ENCODE results near the gene EPM2A. TPM values are rescaled to one million over a fixed set of nuclear protein-coding genes. Genes with fewer than 3 reads are reported as not detected.

Gene EPM2A
- total and polyA plus RNA-seq, 10 of the 15 experiments (the other 5 are each of a cell fraction or from before 2014, with no cell fraction given): 3.4 to 13.0 (median 7.9) TPM

- no peak for TF ChIP-seq EZH2 (IDR thresholded peaks at IDR 0.05; ENCODE audit: borderline replicate concordance, control insufficient read depth, low read depth, low read length)
- no peak for TF ChIP-seq HSF1 (IDR thresholded peaks at IDR 0.05; ENCODE audit: low read depth, low read length)
- TF ChIP-seq MEF2A (IDR thresholded peaks at IDR 0.05; ENCODE audit: insufficient read depth, low read depth, low read length): no peak
- TF ChIP-seq NBN (IDR thresholded peaks at IDR 0.05): 0 out of 2 replicates have a peak, but pooled peaks have one; percentile 14
- TF ChIP-seq BCL11A (IDR thresholded peaks at IDR 0.05; ENCODE audit: low read depth, low read length): 0 out of 2 replicates have a peak, but pooled peaks have one; percentile 35
- TF ChIP-seq SMARCA5 (IDR thresholded peaks at IDR 0.05): 0 out of 2 replicates have a peak, but pooled peaks have one; percentile 24
These were observed 14.3 kb upstream of the EPM2A start (continued) for GRCh38 chr6:145749632-145750031.

GRCh38 chr6:145745861-145746260 lies 10.5 kb upstream of the EPM2A start:
- ChIA-PET POLR2A (no interaction called here), RAD21 (ENCODE audit: unreplicated experiment) (no interaction called here), CTCF (no interaction called here), SMC1A (ENCODE audit: uncharacterized antibody, unreplicated experiment) (interaction anchor here (2.0 kb wide), 1 partner anchor 10 kb away, joined by 8 read pairs; the partner anchor contains the start of gene EPM2A)
- Histone ChIP-seq H3K27ac (ENCODE audit: control insufficient read depth, insufficient read depth) (no peak overlapping the region), H3K4me1 (ENCODE audit: control insufficient read depth, insufficient read depth, low read length) (no peaks in the 10 kb centered on the region; the same call in 1 of the 2 replicates), H3K4me3 (no peak overlapping the region), H2AFZ (ENCODE audit: control insufficient read depth, low read depth, low read length) (no peak overlapping the region), H3K36me3 (ENCODE audit: control insufficient read depth in 2 of 2, insufficient read depth in 2 of 2, low read length in 1 of 2) (no peaks in the 10 kb centered on the region), H3K9ac (ENCODE audit: control insufficient read depth, insufficient read depth, low read length) (no peak overlapping the region), H3K79me2 (ENCODE audit: control insufficient read depth, insufficient read depth, low read length) (no peaks in the 10 kb centered on the region), H4K20me1 (ENCODE audit: control insufficient read depth, insufficient read depth) (no peaks in the 10 kb centered on the region), H3K27me3 (replicated peaks in 1 of 2; ENCODE audit: control insufficient read depth in 2 of 2, insufficient read depth in 2 of 2, low read length in 1 of 2) (no peaks in the 10 kb centered on the region), H3K4me2 (ENCODE audit: control insufficient read depth, insufficient read depth) (no peak overlapping the region), H3K9me3 (replicated peaks; ENCODE audit: control insufficient read depth, insufficient read depth, low read length) (no peaks in the 10 kb centered on the region)
- FAIRE-seq: no peak
- in situ Hi-C loops (cut with MboI) (no loop called here), intact Hi-C loops (cut with micrococcal nuclease; ENCODE audit: unreplicated experiment) (loop anchor here (5.0 kb wide), 1 partner anchor 56 kb away; no protein-coding TSS in a partner anchor)
- ATAC-seq: no peak
- WGBS (ENCODE audit: insufficient coverage, insufficient replicate concordance, low lambda C conversion rate, missing lambda C conversion rate): 100% methylated on average over 1 of the region's 1 CpG
- no peak for DNase-seq (ENCODE audit: low read depth, low spot score)
- BruUV-seq (replicated peaks): no TSS peak
- TF ChIP-seq CHD1 (IDR thresholded peaks at IDR 0.05; ENCODE audit: low read depth, low read length) (no peak), SRF (IDR thresholded peaks at IDR 0.05; ENCODE audit: low read depth in 2 of 2, low read length in 2 of 2) (no peak), SPI1 (IDR thresholded peaks at IDR 0.05; ENCODE audit: borderline replicate concordance, insufficient read depth, low read depth, low read length) (no peak), E2F8 (IDR thresholded peaks at IDR 0.05; ENCODE audit: low read depth, partially characterized antibody) (no peak), NFXL1 (IDR thresholded peaks at IDR 0.05; ENCODE audit: borderline replicate concordance) (no peak), CBFB (IDR thresholded peaks at IDR 0.05; ENCODE audit: low read depth) (no peak), MEF2A (IDR thresholded peaks at IDR 0.05; ENCODE audit: insufficient read depth, low read depth, low read length) (no peak), CBX3 (IDR thresholded peaks at IDR 0.05; ENCODE audit: borderline replicate concordance, low read depth) (no peak), BCL11A (IDR thresholded peaks at IDR 0.05; ENCODE audit: low read depth, low read length) (no peak), ZBTB11 (CRISPR knock-in tag; IDR thresholded peaks at IDR 0.05) (no peak)
